Measurements from ENCODE around the gene M1AP. TPM values are rescaled to one million over a fixed set of nuclear protein-coding genes. Genes with fewer than 3 reads are reported as not detected.

M1AP gene
- total RNA-seq, 1 donor from 2014 or later: 0.24 TPM

DNA sequence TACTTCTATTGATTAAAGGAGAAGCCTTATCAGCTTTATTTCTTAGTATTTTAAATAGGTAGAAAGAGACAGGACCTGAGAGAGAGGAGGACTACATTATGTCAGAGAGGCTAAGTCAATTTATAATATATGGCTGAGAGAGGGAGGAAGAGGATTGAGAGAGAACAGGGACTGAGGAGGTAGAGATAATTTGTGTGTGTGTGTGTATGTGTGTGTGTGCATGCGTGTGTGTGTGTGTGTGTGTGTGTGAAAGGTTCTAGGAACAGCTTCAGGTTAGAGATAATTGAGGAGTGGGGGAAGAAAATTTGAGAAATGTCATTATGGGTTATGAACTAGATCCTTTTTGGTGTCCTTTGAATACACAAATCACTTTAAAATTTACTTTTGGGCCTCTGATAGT, 78.4 kb downstream of the M1AP start:
- Mint-ChIP-seq H3K9me3 (no peaks in the 10 kb centered on the region), H3K27ac (no peak overlapping the region), H3K4me3 (no peak overlapping the region), H3K4me1 (ENCODE audit: unreplicated experiment) (peaks cover 7% of the 10 kb centered on the region), H3K27me3 (peaks cover 27% of the 10 kb centered on the region), H3K36me3 (no peaks in the 10 kb centered on the region)
- DNase-seq (ENCODE audit: extremely low spot score, unreplicated experiment): no peak
- TF ChIP-seq, protein P1, sequence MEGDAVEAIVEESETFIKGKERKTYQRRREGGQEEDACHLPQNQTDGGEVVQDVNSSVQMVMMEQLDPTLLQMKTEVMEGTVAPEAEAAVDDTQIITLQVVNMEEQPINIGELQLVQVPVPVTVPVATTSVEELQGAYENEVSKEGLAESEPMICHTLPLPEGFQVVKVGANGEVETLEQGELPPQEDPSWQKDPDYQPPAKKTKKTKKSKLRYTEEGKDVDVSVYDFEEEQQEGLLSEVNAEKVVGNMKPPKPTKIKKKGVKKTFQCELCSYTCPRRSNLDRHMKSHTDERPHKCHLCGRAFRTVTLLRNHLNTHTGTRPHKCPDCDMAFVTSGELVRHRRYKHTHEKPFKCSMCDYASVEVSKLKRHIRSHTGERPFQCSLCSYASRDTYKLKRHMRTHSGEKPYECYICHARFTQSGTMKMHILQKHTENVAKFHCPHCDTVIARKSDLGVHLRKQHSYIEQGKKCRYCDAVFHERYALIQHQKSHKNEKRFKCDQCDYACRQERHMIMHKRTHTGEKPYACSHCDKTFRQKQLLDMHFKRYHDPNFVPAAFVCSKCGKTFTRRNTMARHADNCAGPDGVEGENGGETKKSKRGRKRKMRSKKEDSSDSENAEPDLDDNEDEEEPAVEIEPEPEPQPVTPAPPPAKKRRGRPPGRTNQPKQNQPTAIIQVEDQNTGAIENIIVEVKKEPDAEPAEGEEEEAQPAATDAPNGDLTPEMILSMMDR (conservative IDR thresholded peaks at IDR 0.05): no peak

DNA sequence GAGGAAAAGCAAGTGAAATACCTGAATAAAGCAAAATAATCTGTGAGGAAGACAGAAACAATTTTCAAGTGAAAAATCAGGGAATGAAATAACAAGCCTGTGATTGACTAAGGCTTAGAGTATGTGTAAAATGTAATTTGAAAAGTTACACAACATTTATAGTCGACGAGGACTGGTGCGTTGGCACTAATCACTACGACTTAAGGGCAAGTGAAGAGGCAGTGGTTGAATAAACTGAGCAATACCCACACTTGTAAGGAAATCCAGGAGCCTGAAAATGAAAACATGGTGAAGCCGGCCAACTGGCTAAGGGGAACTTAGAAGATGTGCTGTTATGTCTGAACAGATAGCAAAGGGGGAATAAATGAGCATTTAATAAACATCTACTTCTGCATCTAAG, 80.2 kb downstream of the M1AP start:
- Mint-ChIP-seq H3K27ac (no peak overlapping the region), H3K36me3 (no peaks in the 10 kb centered on the region), H3K4me1 (ENCODE audit: unreplicated experiment) (no peaks in the 10 kb centered on the region), H3K27me3 (peaks cover 44% of the 10 kb centered on the region), H3K9me3 (no peaks in the 10 kb centered on the region), H3K4me3 (no peak overlapping the region)
- TF ChIP-seq, protein P1 (conservative IDR thresholded peaks at IDR 0.05): no peak
- no peak for DNase-seq (ENCODE audit: extremely low spot score, unreplicated experiment)

DNA sequence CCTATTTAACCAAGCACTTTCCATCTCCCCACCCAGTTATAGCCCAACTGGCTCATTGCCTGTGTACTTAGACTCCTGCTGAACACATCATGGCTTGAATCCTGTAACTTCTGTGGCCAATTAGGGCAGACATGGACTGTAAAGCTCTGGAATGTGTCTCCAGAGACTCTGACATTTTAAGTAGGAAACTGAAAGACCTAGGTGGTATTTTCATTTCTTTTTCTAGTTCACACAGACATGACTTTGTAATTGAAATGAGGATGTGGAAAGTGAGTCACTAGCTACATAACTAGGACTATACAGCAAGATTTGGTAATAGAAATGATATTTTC, 81.4 kb downstream of the M1AP start:
- TF ChIP-seq, protein P1 (conservative IDR thresholded peaks at IDR 0.05): no peak
- Mint-ChIP-seq H3K27me3 (peaks cover 55% of the 10 kb centered on the region), H3K36me3 (no peaks in the 10 kb centered on the region), H3K4me1 (ENCODE audit: unreplicated experiment) (no peaks in the 10 kb centered on the region), H3K9me3 (no peaks in the 10 kb centered on the region), H3K4me3 (no peak overlapping the region), H3K27ac (no peak overlapping the region)
- no peak for DNase-seq (ENCODE audit: extremely low spot score, unreplicated experiment)

DNA sequence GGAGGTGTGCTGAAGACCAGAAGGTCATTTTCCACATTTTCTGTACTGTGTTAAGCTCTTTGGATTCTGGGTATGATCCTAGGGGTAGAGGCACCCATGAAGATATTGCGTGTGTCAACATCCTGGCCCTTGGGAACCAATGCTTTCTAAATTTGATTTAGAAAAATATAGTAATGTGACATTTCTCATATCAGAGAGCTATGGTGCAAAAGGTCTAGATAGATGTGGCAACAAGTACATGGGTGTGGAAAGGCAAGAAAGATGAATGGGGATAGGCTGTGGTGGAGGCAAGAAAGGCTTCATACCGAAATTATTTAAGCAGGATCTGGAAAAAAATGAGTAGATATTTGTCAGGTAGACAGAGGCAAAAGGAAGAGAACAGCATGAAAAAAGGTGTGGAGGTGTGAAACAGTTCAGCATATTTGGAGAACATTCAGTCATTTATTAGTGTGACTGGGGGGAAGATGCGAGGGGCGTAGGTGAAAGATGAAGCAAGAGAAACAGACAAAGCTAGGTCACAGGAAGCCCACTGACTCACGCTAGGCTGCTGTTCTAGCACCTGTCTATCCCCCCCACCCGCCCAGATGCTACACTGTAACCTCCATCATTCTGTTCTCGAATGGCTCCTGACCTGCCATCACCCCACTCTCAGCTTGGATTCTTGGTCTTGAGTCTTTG, 81.9 kb downstream of the M1AP start:
- DNase-seq (ENCODE audit: extremely low spot score, unreplicated experiment): no peak
- no peak overlapping the region for H3K4me3 Mint-ChIP-seq
- peaks cover 60% of the 10 kb centered on the region for H3K27me3 Mint-ChIP-seq
- H3K36me3 Mint-ChIP-seq: no peaks in the 10 kb centered on the region
- H3K27ac Mint-ChIP-seq: no peak overlapping the region
- no peaks in the 10 kb centered on the region for H3K9me3 Mint-ChIP-seq
- no peaks in the 10 kb centered on the region for H3K4me1 Mint-ChIP-seq (ENCODE audit: unreplicated experiment)
- TF ChIP-seq, protein P1 (conservative IDR thresholded peaks at IDR 0.05): no peak

DNA sequence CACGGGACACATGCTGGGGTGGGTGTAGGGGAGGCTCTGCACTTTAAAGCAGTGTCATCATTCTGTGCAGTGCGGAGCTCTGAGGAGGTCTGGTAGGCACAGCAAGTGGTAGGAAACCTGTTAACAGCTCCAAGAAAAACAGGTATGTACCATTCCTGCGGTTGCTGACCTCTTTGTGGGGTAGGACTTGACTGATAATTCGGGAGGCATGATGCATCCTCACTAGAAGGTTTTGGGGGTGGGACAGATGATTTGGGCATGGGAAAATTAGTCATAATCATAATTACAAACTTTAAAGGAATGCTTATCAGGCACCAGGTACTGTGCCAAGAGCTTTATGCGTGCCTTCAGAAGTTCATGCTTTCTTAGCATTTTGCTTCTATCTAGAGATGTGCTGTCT, 83.9 kb downstream of the M1AP start:
- no peak overlapping the region for H3K27ac Mint-ChIP-seq
- H3K9me3 Mint-ChIP-seq: no peaks in the 10 kb centered on the region
- DNase-seq (ENCODE audit: extremely low spot score, unreplicated experiment): no peak

More for the DNA sequence above, 83.9 kb downstream of the M1AP start:
- H3K4me1 Mint-ChIP-seq (ENCODE audit: unreplicated experiment): no peaks in the 10 kb centered on the region
- H3K27me3 Mint-ChIP-seq: peaks cover 74% of the 10 kb centered on the region
- no peak overlapping the region for H3K4me3 Mint-ChIP-seq
- H3K36me3 Mint-ChIP-seq: no peaks in the 10 kb centered on the region
- TF ChIP-seq, protein P1 (conservative IDR thresholded peaks at IDR 0.05): no peak
